Measurements from ENCODE around the gene GRIK2.

DNA sequence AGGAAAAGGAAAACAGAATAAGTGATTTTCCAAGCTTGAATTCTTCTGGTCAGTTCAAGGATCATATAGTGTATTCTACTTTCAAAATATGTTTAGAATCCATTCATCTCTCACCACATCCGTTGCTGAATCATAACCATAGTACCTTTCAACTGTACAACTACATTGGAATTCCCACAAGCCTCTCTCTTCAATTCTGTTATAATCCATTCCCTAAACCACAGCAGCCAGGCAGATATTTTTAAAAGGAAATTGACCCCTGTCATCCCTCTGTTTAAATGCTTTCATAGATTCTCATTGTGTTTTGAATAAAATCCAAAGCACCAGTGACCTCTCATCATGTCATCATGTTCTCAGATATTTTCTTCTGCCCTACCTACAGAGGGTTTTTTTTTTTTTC, 412.7 kb downstream of the GRIK2 start:
- TF ChIP-seq EP300 (IDR thresholded peaks at IDR 0.05; ENCODE audit: low read depth) (no peak), POLR2A (IDR thresholded peaks at IDR 0.05) (no peak), POLR2AphosphoS5 (IDR thresholded peaks at IDR 0.05) (no peak)
